ENCODE results near the gene SRMS.

Gene SRMS

GRCh38 chr20:63587776-63588591 is 40.4 kb upstream of the SRMS start:
- H3K27me3 Mint-ChIP-seq = no peaks in the 10 kb centered on the region
- no peak overlapping the region for H3K4me3 Mint-ChIP-seq

GRCh38 chr20:63587256-63587655 is 39.7 kb upstream of the SRMS start:
- Mint-ChIP-seq H3K27ac (ENCODE audit: low read depth) (no peak overlapping the region), H3K4me3 (no peak overlapping the region)

More at GRCh38 chr20:63587776-63588591, 40.4 kb upstream of the SRMS start:
- H3K27ac Mint-ChIP-seq (ENCODE audit: low read depth) = peak overlapping the region; percentile 61
- peaks cover 15% of the 10 kb centered on the region for H3K36me3 Mint-ChIP-seq (ENCODE audit: insufficient read depth)
- no peaks in the 10 kb centered on the region for H3K9me3 Mint-ChIP-seq
- ATAC-seq (replicated peaks; ENCODE audit: extremely low read depth, poor library complexity, severe bottlenecking) = no peak
- no peaks in the 10 kb centered on the region for H3K4me1 Mint-ChIP-seq
- no peak for DNase-seq (ENCODE audit: low spot score in 2 of 2)

GRCh38 chr20:63586797-63587196 is 39.2 kb upstream of the SRMS start:
- DNase-seq (ENCODE audit: low spot score in 2 of 2) = no peak
- peaks cover 13% of the 10 kb centered on the region for H3K36me3 Mint-ChIP-seq (ENCODE audit: insufficient read depth)
- H3K4me1 Mint-ChIP-seq = no peaks in the 10 kb centered on the region
- no peak overlapping the region for H3K27ac Mint-ChIP-seq (ENCODE audit: low read depth)
- no peaks in the 10 kb centered on the region for H3K27me3 Mint-ChIP-seq
- ATAC-seq (replicated peaks; ENCODE audit: extremely low read depth, poor library complexity, severe bottlenecking) = no peak
- no peaks in the 10 kb centered on the region for H3K9me3 Mint-ChIP-seq
- H3K4me3 Mint-ChIP-seq = no peak overlapping the region

More at GRCh38 chr20:63587256-63587655, 39.7 kb upstream of the SRMS start:
- H3K27me3 Mint-ChIP-seq = no peaks in the 10 kb centered on the region
- H3K36me3 Mint-ChIP-seq (ENCODE audit: insufficient read depth) = peaks cover 15% of the 10 kb centered on the region
- DNase-seq (ENCODE audit: low spot score in 2 of 2) (no peak), ATAC-seq (replicated peaks; ENCODE audit: extremely low read depth, poor library complexity, severe bottlenecking) (no peak)
- no peaks in the 10 kb centered on the region for H3K4me1 Mint-ChIP-seq
- H3K9me3 Mint-ChIP-seq = no peaks in the 10 kb centered on the region

- Mint-ChIP-seq H3K27ac (ENCODE audit: low read depth) (no peak overlapping the region), H3K36me3 (ENCODE audit: insufficient read depth) (peaks cover 6% of the 10 kb centered on the region), H3K4me1 (no peaks in the 10 kb centered on the region), H3K4me3 (no peak overlapping the region), H3K27me3 (no peaks in the 10 kb centered on the region), H3K9me3 (no peaks in the 10 kb centered on the region)
- no peak for ATAC-seq (replicated peaks; ENCODE audit: extremely low read depth, poor library complexity, severe bottlenecking)
- no peak for DNase-seq (ENCODE audit: low spot score in 2 of 2)
These were observed 38.3 kb upstream of the SRMS start for GRCh38 chr20:63585616-63586565.

GRCh38 chr20:63582382-63583063 is 35.0 kb upstream of the SRMS start:
- Mint-ChIP-seq H3K27me3 (no peaks in the 10 kb centered on the region), H3K4me1 (no peaks in the 10 kb centered on the region), H3K36me3 (ENCODE audit: insufficient read depth) (no peaks in the 10 kb centered on the region), H3K27ac (ENCODE audit: low read depth) (no peak overlapping the region), H3K9me3 (no peaks in the 10 kb centered on the region), H3K4me3 (no peak overlapping the region)
- ATAC-seq (replicated peaks; ENCODE audit: extremely low read depth, poor library complexity, severe bottlenecking) (no peak), DNase-seq (ENCODE audit: low spot score in 2 of 2) (no peak)

GRCh38 chr20:63580796-63581461 is 33.4 kb upstream of the SRMS start:
- ATAC-seq (replicated peaks; ENCODE audit: extremely low read depth, poor library complexity, severe bottlenecking) = peak; percentile 97
- Mint-ChIP-seq H3K4me3 (no peak overlapping the region), H3K4me1 (no peaks in the 10 kb centered on the region), H3K36me3 (ENCODE audit: insufficient read depth) (no peaks in the 10 kb centered on the region), H3K27ac (ENCODE audit: low read depth) (no peak overlapping the region), H3K9me3 (no peaks in the 10 kb centered on the region), H3K27me3 (no peaks in the 10 kb centered on the region)
- DNase-seq (ENCODE audit: low spot score in 2 of 2) = peak; percentile 45 to 62

- Mint-ChIP-seq H3K27me3 (no peaks in the 10 kb centered on the region), H3K4me1 (no peaks in the 10 kb centered on the region), H3K36me3 (ENCODE audit: insufficient read depth) (no peaks in the 10 kb centered on the region), H3K27ac (ENCODE audit: low read depth) (no peak overlapping the region), H3K4me3 (no peak overlapping the region), H3K9me3 (no peaks in the 10 kb centered on the region)
- no peak for DNase-seq (ENCODE audit: low spot score in 2 of 2)
- ATAC-seq (replicated peaks; ENCODE audit: extremely low read depth, poor library complexity, severe bottlenecking) = no peak
These were observed 31.6 kb upstream of the SRMS start for GRCh38 chr20:63579017-63579694.

GRCh38 chr20:63578224-63579016 is 30.9 kb upstream of the SRMS start:
- Mint-ChIP-seq H3K27me3 (no peaks in the 10 kb centered on the region), H3K27ac (ENCODE audit: low read depth) (no peak overlapping the region), H3K9me3 (no peaks in the 10 kb centered on the region), H3K36me3 (ENCODE audit: insufficient read depth) (no peaks in the 10 kb centered on the region), H3K4me3 (no peak overlapping the region), H3K4me1 (no peaks in the 10 kb centered on the region)
- ATAC-seq (replicated peaks; ENCODE audit: extremely low read depth, poor library complexity, severe bottlenecking) (no peak), DNase-seq (ENCODE audit: low spot score in 2 of 2) (no peak)

- H3K36me3 Mint-ChIP-seq (ENCODE audit: insufficient read depth) = no peaks in the 10 kb centered on the region
- ATAC-seq (replicated peaks; ENCODE audit: extremely low read depth, poor library complexity, severe bottlenecking) (no peak), DNase-seq (ENCODE audit: low spot score in 2 of 2) (no peak)
- H3K4me3 Mint-ChIP-seq = no peak overlapping the region
- H3K9me3 Mint-ChIP-seq = no peaks in the 10 kb centered on the region
- no peak overlapping the region for H3K27ac Mint-ChIP-seq (ENCODE audit: low read depth)
- H3K27me3 Mint-ChIP-seq = no peaks in the 10 kb centered on the region
- no peaks in the 10 kb centered on the region for H3K4me1 Mint-ChIP-seq
These were observed 29.9 kb upstream of the SRMS start for GRCh38 chr20:63577317-63577894.

GRCh38 chr20:63576311-63576710 is 28.8 kb upstream of the SRMS start:
- Mint-ChIP-seq H3K27ac (ENCODE audit: low read depth) (no peak overlapping the region), H3K9me3 (no peaks in the 10 kb centered on the region), H3K27me3 (no peaks in the 10 kb centered on the region), H3K4me1 (no peaks in the 10 kb centered on the region), H3K36me3 (ENCODE audit: insufficient read depth) (no peaks in the 10 kb centered on the region), H3K4me3 (no peak overlapping the region)
- DNase-seq (ENCODE audit: low spot score in 2 of 2) = no peak
- no peak for ATAC-seq (replicated peaks; ENCODE audit: extremely low read depth, poor library complexity, severe bottlenecking)

Data from central memory CD8-positive, alpha-beta T cell (primary cell).